HL-60 (cell line): ENCODE results near the gene HLCS.

ENCODE experiments used
- DNase-seq, 2 experiments: peaks; one replicate each; pipeline ENCODE4 v3.0.0-alpha.2; 2010 to 2020; ENCODE audit warnings: low read depth in 1 of 2, low spot score in 1 of 2
- H3K27ac ChIP-seq: fragments of 250-450 bp; sonication (Bioruptor Pico); replicated peaks from 2 replicates; pipeline ENCODE4 v1.5.1; 2020; ENCODE audit warnings: mild to moderate bottlenecking, moderate library complexity
- H3K27me3 ChIP-seq: fragments of 250-450 bp; sonication (Bioruptor Pico); 2 replicates; pipeline ENCODE4 v1.5.1; 2021; ENCODE audit warnings: mild to moderate bottlenecking, moderate library complexity; ENCODE audit not compliant: insufficient read depth, poor library complexity, severe bottlenecking
- H3K4me3 ChIP-seq: replicated peaks from 2 replicates; pipeline ENCODE4 v1.5.1; 2011; ENCODE audit warnings: mild to moderate bottlenecking, control low read depth, low read length; ENCODE audit not compliant: insufficient read depth
- CTCF ChIP-seq: IDR thresholded peaks from one replicate; pipeline ENCODE4 v1.5.1; 2011; ENCODE audit warnings: low read length, control low read depth, inconsistent platforms; ENCODE audit not compliant: insufficient read depth
- GABPA ChIP-seq: IDR thresholded peaks from 2 replicates; pipeline ENCODE4 v1.6.1; 2012; ENCODE audit warnings: low read depth
- POLR2AphosphoS5 ChIP-seq: IDR thresholded peaks from 2 replicates; pipeline ENCODE4 v1.6.1; 2012; ENCODE audit warnings: low read depth
- SPI1 ChIP-seq: IDR thresholded peaks from 2 replicates; pipeline ENCODE4 v1.6.1; 2012; ENCODE audit warnings: low read depth, mild to moderate bottlenecking, borderline replicate concordance
- TF ChIP-seq, protein P1 (sequence below): IDR thresholded peaks from 2 replicates; pipeline ENCODE4 v1.6.1; 2012; ENCODE audit warnings: low read depth; ENCODE audit not compliant: insufficient replicate concordance

HLCS gene

GRCh38 chr21:36707763-36708285 lies 258.6 kb downstream of the HLCS start:
- Histone ChIP-seq H3K4me3 (no peak overlapping the region), H3K27me3 (peaks cover 93% of the 10 kb centered on the region), H3K27ac (no peak overlapping the region)
- TF ChIP-seq, protein P1, sequence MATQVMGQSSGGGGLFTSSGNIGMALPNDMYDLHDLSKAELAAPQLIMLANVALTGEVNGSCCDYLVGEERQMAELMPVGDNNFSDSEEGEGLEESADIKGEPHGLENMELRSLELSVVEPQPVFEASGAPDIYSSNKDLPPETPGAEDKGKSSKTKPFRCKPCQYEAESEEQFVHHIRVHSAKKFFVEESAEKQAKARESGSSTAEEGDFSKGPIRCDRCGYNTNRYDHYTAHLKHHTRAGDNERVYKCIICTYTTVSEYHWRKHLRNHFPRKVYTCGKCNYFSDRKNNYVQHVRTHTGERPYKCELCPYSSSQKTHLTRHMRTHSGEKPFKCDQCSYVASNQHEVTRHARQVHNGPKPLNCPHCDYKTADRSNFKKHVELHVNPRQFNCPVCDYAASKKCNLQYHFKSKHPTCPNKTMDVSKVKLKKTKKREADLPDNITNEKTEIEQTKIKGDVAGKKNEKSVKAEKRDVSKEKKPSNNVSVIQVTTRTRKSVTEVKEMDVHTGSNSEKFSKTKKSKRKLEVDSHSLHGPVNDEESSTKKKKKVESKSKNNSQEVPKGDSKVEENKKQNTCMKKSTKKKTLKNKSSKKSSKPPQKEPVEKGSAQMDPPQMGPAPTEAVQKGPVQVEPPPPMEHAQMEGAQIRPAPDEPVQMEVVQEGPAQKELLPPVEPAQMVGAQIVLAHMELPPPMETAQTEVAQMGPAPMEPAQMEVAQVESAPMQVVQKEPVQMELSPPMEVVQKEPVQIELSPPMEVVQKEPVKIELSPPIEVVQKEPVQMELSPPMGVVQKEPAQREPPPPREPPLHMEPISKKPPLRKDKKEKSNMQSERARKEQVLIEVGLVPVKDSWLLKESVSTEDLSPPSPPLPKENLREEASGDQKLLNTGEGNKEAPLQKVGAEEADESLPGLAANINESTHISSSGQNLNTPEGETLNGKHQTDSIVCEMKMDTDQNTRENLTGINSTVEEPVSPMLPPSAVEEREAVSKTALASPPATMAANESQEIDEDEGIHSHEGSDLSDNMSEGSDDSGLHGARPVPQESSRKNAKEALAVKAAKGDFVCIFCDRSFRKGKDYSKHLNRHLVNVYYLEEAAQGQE: no peak
- TF ChIP-seq GABPA (no peak), CTCF (no peak), POLR2AphosphoS5 (no peak), SPI1 (no peak)
- no peak for DNase-seq

- Histone ChIP-seq H3K27me3 (peaks cover 97% of the 10 kb centered on the region), H3K4me3 (no peak overlapping the region), H3K27ac (no peak overlapping the region)
Observed at GRCh38 chr21:36706951-36707762, 259.3 kb downstream of the HLCS start.

DNA sequence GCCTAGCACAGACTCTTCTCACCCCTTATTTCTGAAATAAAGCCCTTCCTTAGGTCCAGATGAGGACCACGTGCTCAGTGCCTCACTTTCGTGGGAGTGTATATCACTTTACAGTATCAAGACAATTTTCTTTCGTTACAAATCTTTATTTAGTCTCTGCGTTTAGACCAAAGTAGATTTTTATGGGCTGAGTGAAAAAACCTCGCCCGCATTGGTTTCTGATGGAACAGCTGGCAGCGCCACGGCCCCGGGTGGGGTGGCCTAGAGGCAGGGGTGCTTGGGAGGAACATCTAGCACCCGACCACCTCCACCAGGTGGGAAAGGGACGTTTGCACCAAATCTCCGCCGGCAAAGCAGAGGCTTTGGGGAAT lies 260.0 kb downstream of the HLCS start:
- DNase-seq: no peak
- H3K27me3 ChIP-seq: peaks cover 97% of the 10 kb centered on the region
- no peak for TF ChIP-seq CTCF
- TF ChIP-seq, protein P1: no peak
- TF ChIP-seq SPI1: no peak
- TF ChIP-seq POLR2AphosphoS5: no peak
- no peak for TF ChIP-seq GABPA
- H3K4me3 ChIP-seq: no peak overlapping the region
- no peak overlapping the region for H3K27ac ChIP-seq

More at GRCh38 chr21:36706951-36707762, 259.3 kb downstream of the HLCS start:
- no peak for DNase-seq
- TF ChIP-seq, protein P1: no peak
- TF ChIP-seq CTCF (no peak), POLR2AphosphoS5 (no peak), GABPA (no peak), SPI1 (no peak)
